ENCODE data around the gene HHAT. TPM values are rescaled to one million over a fixed set of nuclear protein-coding genes. Genes with fewer than 3 reads are reported as not detected.

HHAT gene
- polyA plus RNA-seq, 1 donor (not counting 4 experiments of a cell fraction or from before 2014, with no cell fraction given): 3.8 TPM

- Histone ChIP-seq H3K4me2 (ENCODE audit: control insufficient read depth, extremely low read depth, insufficient read depth, low read depth, low read length) (no peak overlapping the region), H2AFZ (ENCODE audit: control insufficient read depth, low read length) (no peak overlapping the region), H3K4me1 (ENCODE audit: control insufficient read depth, extremely low read depth, insufficient read depth, low read length) (no peaks in the 10 kb centered on the region), H3K9me3 (ENCODE audit: control insufficient read depth, low read depth, low read length) (no peaks in the 10 kb centered on the region), H4K20me1 (ENCODE audit: control insufficient read depth, extremely low read depth, insufficient read depth, low read length) (no peaks in the 10 kb centered on the region), H3K4me3 (ENCODE audit: control insufficient read depth in 2 of 3, extremely low read depth in 1 of 3, insufficient read depth in 2 of 3, low read depth in 1 of 3, low read length in 3 of 3) (no peak overlapping the region), H3K27me3 (ENCODE audit: control insufficient read depth, extremely low read depth, insufficient read depth, low read length) (no peaks in the 10 kb centered on the region), H3K9me1 (ENCODE audit: control insufficient read depth, extremely low read depth, insufficient read depth, low read length) (no peaks in the 10 kb centered on the region), H3K27ac (ENCODE audit: control insufficient read depth, insufficient read depth, low read length) (no peak overlapping the region), H3K36me3 (ENCODE audit: control insufficient read depth in 2 of 2, extremely low read depth in 1 of 2, insufficient read depth in 2 of 2, low read length in 2 of 2) (no peaks in the 10 kb centered on the region), H3K79me2 (ENCODE audit: control insufficient read depth, insufficient read depth, low read length) (no peaks in the 10 kb centered on the region), H3K9ac (ENCODE audit: control insufficient read depth, extremely low read depth, insufficient read depth, low read length) (no peak overlapping the region)
- DNase-seq (ENCODE audit: low read depth, low spot score): no peak
- TF ChIP-seq EZH2 (IDR thresholded peaks at IDR 0.05; ENCODE audit: low read length): no peak
- TF ChIP-seq, protein P1, sequence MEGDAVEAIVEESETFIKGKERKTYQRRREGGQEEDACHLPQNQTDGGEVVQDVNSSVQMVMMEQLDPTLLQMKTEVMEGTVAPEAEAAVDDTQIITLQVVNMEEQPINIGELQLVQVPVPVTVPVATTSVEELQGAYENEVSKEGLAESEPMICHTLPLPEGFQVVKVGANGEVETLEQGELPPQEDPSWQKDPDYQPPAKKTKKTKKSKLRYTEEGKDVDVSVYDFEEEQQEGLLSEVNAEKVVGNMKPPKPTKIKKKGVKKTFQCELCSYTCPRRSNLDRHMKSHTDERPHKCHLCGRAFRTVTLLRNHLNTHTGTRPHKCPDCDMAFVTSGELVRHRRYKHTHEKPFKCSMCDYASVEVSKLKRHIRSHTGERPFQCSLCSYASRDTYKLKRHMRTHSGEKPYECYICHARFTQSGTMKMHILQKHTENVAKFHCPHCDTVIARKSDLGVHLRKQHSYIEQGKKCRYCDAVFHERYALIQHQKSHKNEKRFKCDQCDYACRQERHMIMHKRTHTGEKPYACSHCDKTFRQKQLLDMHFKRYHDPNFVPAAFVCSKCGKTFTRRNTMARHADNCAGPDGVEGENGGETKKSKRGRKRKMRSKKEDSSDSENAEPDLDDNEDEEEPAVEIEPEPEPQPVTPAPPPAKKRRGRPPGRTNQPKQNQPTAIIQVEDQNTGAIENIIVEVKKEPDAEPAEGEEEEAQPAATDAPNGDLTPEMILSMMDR (optimal IDR thresholded peaks at IDR 0.05 in 1 of 3, IDR thresholded peaks at IDR 0.05 in 1 of 3, conservative IDR thresholded peaks at IDR 0.05 in 1 of 3; ENCODE audit: extremely low read depth in 1 of 3, insufficient read depth in 2 of 3, low read length in 3 of 3): peak in 2 of 3 experiments; percentile 56
- dilution Hi-C loops (cut with MboI; ENCODE audit: extremely low pct_ligation_motif_present, low sequenced_read_pairs): no loop called here
- FAIRE-seq: no peak
Measured at GRCh38 chr1:210448297-210448892, 119.7 kb downstream of the HHAT start.

DNA sequence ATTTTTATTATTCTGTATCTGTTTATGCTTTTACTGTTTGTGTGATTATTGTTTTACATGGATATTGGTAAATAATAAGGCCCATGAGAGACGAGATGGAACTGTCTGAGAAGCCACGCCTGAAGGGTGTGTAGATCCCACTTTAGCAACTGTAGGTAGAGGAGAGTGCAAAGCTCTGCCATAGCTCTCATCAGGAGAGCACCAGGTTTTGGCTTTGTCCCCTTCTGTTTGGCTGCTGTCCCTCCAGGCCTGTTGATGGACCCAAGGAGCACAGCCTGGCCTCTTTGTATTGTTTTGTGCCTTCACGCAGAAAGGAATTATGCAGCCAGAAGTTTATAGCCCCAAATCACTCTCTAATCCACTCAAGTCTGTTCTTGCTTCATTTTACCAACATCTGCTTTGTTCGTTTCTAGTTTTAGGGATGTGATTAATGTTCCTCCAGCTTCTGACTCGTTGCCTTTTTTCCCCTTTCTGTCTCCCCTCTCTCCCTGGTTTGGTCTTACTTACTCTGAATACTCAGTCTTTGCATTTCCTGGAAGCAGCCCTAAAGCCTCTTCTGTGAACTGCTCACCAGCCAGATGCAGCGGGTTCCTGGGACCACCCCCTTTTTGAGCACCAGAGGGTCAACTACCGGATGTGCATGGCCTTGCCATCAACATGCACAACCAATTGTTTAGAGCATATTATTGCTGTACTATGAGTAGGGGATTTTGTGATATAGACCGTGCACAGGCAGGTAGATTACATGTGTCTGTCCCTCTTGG, 127.3 kb downstream of the HHAT start:
- FAIRE-seq (no peak), DNase-seq (ENCODE audit: low read depth, low spot score) (no peak)
- no peak overlapping the region for H3K4me3 ChIP-seq (ENCODE audit: control insufficient read depth in 2 of 3, extremely low read depth in 1 of 3, insufficient read depth in 2 of 3, low read depth in 1 of 3, low read length in 3 of 3)
- no peak for TF ChIP-seq EZH2 (IDR thresholded peaks at IDR 0.05; ENCODE audit: low read length)
- TF ChIP-seq, protein P1 (optimal IDR thresholded peaks at IDR 0.05 in 1 of 3, IDR thresholded peaks at IDR 0.05 in 1 of 3, conservative IDR thresholded peaks at IDR 0.05 in 1 of 3; ENCODE audit: extremely low read depth in 1 of 3, insufficient read depth in 2 of 3, low read length in 3 of 3): no peak
- H3K36me3 ChIP-seq (ENCODE audit: control insufficient read depth in 2 of 2, extremely low read depth in 1 of 2, insufficient read depth in 2 of 2, low read length in 2 of 2): no peaks in the 10 kb centered on the region
- H3K27ac ChIP-seq (ENCODE audit: control insufficient read depth, insufficient read depth, low read length): no peak overlapping the region
- no peak overlapping the region for H3K4me2 ChIP-seq (ENCODE audit: control insufficient read depth, extremely low read depth, insufficient read depth, low read depth, low read length)
- no peaks in the 10 kb centered on the region for H3K9me1 ChIP-seq (ENCODE audit: control insufficient read depth, extremely low read depth, insufficient read depth, low read length)
- no peak overlapping the region for H2AFZ ChIP-seq (ENCODE audit: control insufficient read depth, low read length)
- no peaks in the 10 kb centered on the region for H3K4me1 ChIP-seq (ENCODE audit: control insufficient read depth, extremely low read depth, insufficient read depth, low read length)
- H3K79me2 ChIP-seq (ENCODE audit: control insufficient read depth, insufficient read depth, low read length): no peaks in the 10 kb centered on the region
- no peaks in the 10 kb centered on the region for H3K27me3 ChIP-seq (ENCODE audit: control insufficient read depth, extremely low read depth, insufficient read depth, low read length)
- H3K9me3 ChIP-seq (ENCODE audit: control insufficient read depth, low read depth, low read length): no peaks in the 10 kb centered on the region
- no peak overlapping the region for H3K9ac ChIP-seq (ENCODE audit: control insufficient read depth, extremely low read depth, insufficient read depth, low read length)
- no peaks in the 10 kb centered on the region for H4K20me1 ChIP-seq (ENCODE audit: control insufficient read depth, extremely low read depth, insufficient read depth, low read length)
- dilution Hi-C loops (cut with MboI; ENCODE audit: extremely low pct_ligation_motif_present, low sequenced_read_pairs): no loop called here
